GM12878 (cell line): ENCODE data around the gene MAPK8IP1. TPM values are rescaled to one million over a fixed set of nuclear protein-coding genes. Genes with fewer than 3 reads are reported as not detected.

Experiments used
- ATAC-seq: fragments of 200-7000 bp; cut with Tn5 transposase; 3 replicates; pipeline ENCODE4 v1.9.1; 2020; ENCODE audit warnings: mild to moderate bottlenecking, moderate library complexity
- BruUV-seq: library from RNA; stranded (reverse); fragments of 400-500 nt; replicated peaks from 2 replicates; lab custom pipeline; 2021; lab: Mats Ljungman, UMichigan
- CTCF ChIA-PET: fragments of 300-600 bp; sonication (Branson Sonifier 250); formaldehyde crosslinking; extraction: SDS; loops from one replicate; lab custom pipeline; 2021; ENCODE audit warnings: inconsistent platforms; lab: Yijun Ruan, JAX
- POLR2A ChIA-PET: fragments of 350-600 bp; formaldehyde crosslinking; extraction: SDS; loops from one replicate; lab custom pipeline; 2021; ENCODE audit warnings: inconsistent platforms; lab: Charles Lee
- RAD21 ChIA-PET: fragments of 300-600 bp; sonication (Branson Sonifier 250); formaldehyde crosslinking; loops from one replicate; lab custom pipeline; 2023; ENCODE audit warnings: antibody characterized with exemption; ENCODE audit not compliant: unreplicated experiment; lab: Charles Lee
- SMC1A ChIA-PET: fragments of 300-600 bp; sonication (Branson Sonifier 250); formaldehyde crosslinking; loops from one replicate; lab custom pipeline; 2023; ENCODE audit not compliant: unreplicated experiment, uncharacterized antibody; lab: Charles Lee
- DNase-seq: peaks from one replicate; pipeline ENCODE4 v3.0.0-alpha.2; 2011; ENCODE audit warnings: low read depth, low spot score
- FAIRE-seq: peaks from 3 replicates; lab custom pipeline; 2011; peaks lifted over from hg19 to GRCh38; lab: Jason Lieb, UNC
- H2AFZ ChIP-seq: 2 replicates; pipeline ENCODE4 v1.6.0; 2011; ENCODE audit warnings: low read depth, low read length, control low read depth; ENCODE audit not compliant: control insufficient read depth
- H3K27ac ChIP-seq: 2 replicates; pipeline ENCODE4 v1.5.1; 2011; ENCODE audit warnings: control low read depth; ENCODE audit not compliant: control insufficient read depth, insufficient read depth
- H3K27me3 ChIP-seq, 2 experiments: replicated peaks in 1 of 2; 2 replicates each; pipeline versions ENCODE4 v1.6.0 to v1.6.1; 2011; ENCODE audit warnings: low read length in 1 of 2; ENCODE audit not compliant: control insufficient read depth in 2 of 2, insufficient read depth in 2 of 2
- H3K36me3 ChIP-seq, 2 experiments: 2 replicates each; pipeline ENCODE4 v1.5.1; 2011; ENCODE audit warnings: low read length in 1 of 2; ENCODE audit not compliant: control insufficient read depth in 2 of 2, insufficient read depth in 2 of 2
- H3K4me1 ChIP-seq: 2 replicates; pipeline ENCODE4 v1.6.1; 2011; ENCODE audit warnings: mild to moderate bottlenecking, low read length, moderate library complexity, mixed read lengths; ENCODE audit not compliant: control insufficient read depth, insufficient read depth
- H3K4me2 ChIP-seq: 2 replicates; pipeline ENCODE4 v1.6.0; 2011; ENCODE audit warnings: control low read depth; ENCODE audit not compliant: control insufficient read depth, insufficient read depth
- H3K4me3 ChIP-seq: fragments of 200-600 bp; sonication (generic); 2 replicates; pipeline ENCODE4 v1.5.1; 2016
- H3K79me2 ChIP-seq: 2 replicates; pipeline ENCODE4 v1.6.0; 2011; ENCODE audit warnings: low read length; ENCODE audit not compliant: control insufficient read depth, insufficient read depth
- H3K9ac ChIP-seq: 2 replicates; pipeline ENCODE4 v1.8.0; 2011; ENCODE audit warnings: low read length, control low read depth, mixed read lengths; ENCODE audit not compliant: control insufficient read depth, insufficient read depth
- H3K9me3 ChIP-seq: replicated peaks from 3 replicates; pipeline ENCODE4 v1.5.1; 2011; ENCODE audit warnings: mild to moderate bottlenecking, low read length; ENCODE audit not compliant: control insufficient read depth, insufficient read depth
- H4K20me1 ChIP-seq: 2 replicates; pipeline ENCODE4 v1.6.0; 2011; ENCODE audit not compliant: control insufficient read depth, insufficient read depth
- BRCA1 ChIP-seq: IDR thresholded peaks from 2 replicates; pipeline ENCODE4 v1.6.1; 2011; ENCODE audit warnings: low read depth, low read length, improper control_type of control experiment
- CEBPB ChIP-seq, 2 experiments: fragments of 150-350 bp in 1 of 2; IDR thresholded peaks; 2 replicates each; pipeline ENCODE4 v1.6.1; 2012 to 2014; ENCODE audit warnings: low read depth in 2 of 2, low read length in 2 of 2, borderline replicate concordance in 1 of 2, inconsistent platforms in 1 of 2
- CHD1 ChIP-seq: IDR thresholded peaks from 2 replicates; pipeline ENCODE4 v1.6.1; 2012; ENCODE audit warnings: low read depth, low read length, improper control_type of control experiment
- EP300 ChIP-seq, 2 experiments: fragments of 150-350 bp in 1 of 2; IDR thresholded peaks; 2 replicates each; pipeline ENCODE4 v1.6.1; 2011 to 2012; ENCODE audit warnings: low read depth in 2 of 2, low read length in 2 of 2, borderline replicate concordance in 1 of 2, improper control_type of control experiment in 1 of 2, inconsistent platforms in 1 of 2; ENCODE audit not compliant: control insufficient read depth in 1 of 2
- FOS ChIP-seq: IDR thresholded peaks from 3 replicates; pipeline ENCODE4 v1.6.1; 2011; ENCODE audit warnings: borderline replicate concordance; ENCODE audit not compliant: insufficient read length; ENCODE audit errors: extremely low read depth
- FOXM1 ChIP-seq: IDR thresholded peaks from 2 replicates; pipeline ENCODE4 v1.6.1; 2012; ENCODE audit warnings: low read depth, mild to moderate bottlenecking, inconsistent platforms, low read length, moderate library complexity
- MAX ChIP-seq: IDR thresholded peaks from 2 replicates; pipeline ENCODE4 v1.6.1; 2012; ENCODE audit warnings: low read depth, low read length, improper control_type of control experiment
- PKNOX1 ChIP-seq: fragments of 450-650 bp; IDR thresholded peaks from 2 replicates; pipeline ENCODE4 v1.6.1; 2016; ENCODE audit warnings: mild to moderate bottlenecking
- POLR2A ChIP-seq: IDR thresholded peaks from 2 replicates; pipeline ENCODE4 v1.6.1; 2011; ENCODE audit warnings: low read depth, mild to moderate bottlenecking, low read length
- REST ChIP-seq: IDR thresholded peaks from 2 replicates; pipeline ENCODE4 v1.6.1; 2012; ENCODE audit warnings: mild to moderate bottlenecking, low read depth, low read length
- RFX5 ChIP-seq: IDR thresholded peaks from 2 replicates; pipeline ENCODE4 v1.6.1; 2011; ENCODE audit warnings: low read depth, low read length, improper control_type of control experiment
- SP1 ChIP-seq: IDR thresholded peaks from one replicate; pipeline ENCODE4 v1.6.1; 2011; ENCODE audit warnings: low read depth, low read length
- SRF ChIP-seq, 2 experiments: IDR thresholded peaks; 2 replicates each; pipeline ENCODE4 v1.6.1; 2011; ENCODE audit warnings: low read depth in 2 of 2, low read length in 2 of 2, mild to moderate bottlenecking in 1 of 2, moderate library complexity in 1 of 2
- TCF3 ChIP-seq: IDR thresholded peaks from 2 replicates; pipeline ENCODE4 v1.6.1; 2012; ENCODE audit warnings: low read depth, mild to moderate bottlenecking, low read length, borderline replicate concordance; ENCODE audit not compliant: insufficient read depth
- WGBS: methylation state at CpG from one replicate; pipeline ENCODE4 v1.1.6; 2016; ENCODE audit warnings: low lambda C conversion rate; ENCODE audit not compliant: insufficient replicate concordance, insufficient coverage; ENCODE audit errors: missing lambda C conversion rate; 5-methylcytosine and 5-hydroxymethylcytosine counted together
- in situ Hi-C: fragments of 300-500 bp; cut with MboI; formaldehyde crosslinking; loops from 9 replicates; pipeline ENCODE4 v1.14.3; 2018; ENCODE audit warnings: mixed read lengths
- intact Hi-C: fragments of 100-400 bp; cut with micrococcal nuclease; formaldehyde crosslinking; loops from one replicate; pipeline ENCODE4 v1.14.2; 2022; ENCODE audit not compliant: unreplicated experiment
- polyA plus RNA-seq, 11 experiments: library from polyadenylated mRNA; depleted of rRNA in 4 of 11; unstranded in 6 of 11; stranded (reverse) in 5 of 11; fragments of >200 nt; fragmentation: Nextera tagmentation in 4 of 11; fragmentation: Illumina TruSeq in 1 of 11; extraction: Ambion mirVana in 4 of 11; extraction: Trizol in 1 of 11; gene quantifications; 1 replicate in 1 of 11; 2 replicates in 10 of 11; pipeline versions ENCODE4 v1.2.1 to v1.2.3, GENCODE V29; 2011 to 2016; ENCODE audit warnings: inconsistent platforms in 2 of 11, missing spikeins in 2 of 11, low read depth in 1 of 11
- total RNA-seq, 4 experiments: library from RNA; depleted of rRNA in 3 of 4; stranded (reverse); fragments of >200 nt in 3 of 4; fragmentation: Illumina TruSeq in 1 of 4; extraction: Trizol in 1 of 4; gene quantifications; 2 replicates each; pipeline versions ENCODE4 v1.2.1 to v1.2.3, GENCODE V29; 2013 to 2021

MAPK8IP1 gene
- total and polyA plus RNA-seq, 10 of the 15 experiments (the other 5 are each of a cell fraction or from before 2014, with no cell fraction given) = 0.04 to 0.44 (median 0.11) TPM; not detected in 2

GRCh38 chr11:45927332-45927683 is 41.9 kb downstream of the MAPK8IP1 start (continued):
- no peak for TF ChIP-seq CHD1
- no peak for TF ChIP-seq TCF3
- no peak for TF ChIP-seq CEBPB (IDR thresholded peaks at IDR 0.05; ENCODE audit: borderline replicate concordance in 1 of 2, low read depth in 2 of 2, low read length in 2 of 2)
- TF ChIP-seq PKNOX1 = no peak

GRCh38 chr11:45927684-45928413 is 42.4 kb downstream of the MAPK8IP1 start:
- no peak overlapping the region for H3K4me2 ChIP-seq
- POLR2A ChIA-PET = interaction anchor here (1.0 to 1.5 kb wide), 2 partner anchors 10 kb away, joined by 3 to 6 read pairs; partner anchors contain the start of gene PEX16
- no peak overlapping the region for H3K9ac ChIP-seq
- H3K4me3 ChIP-seq = no peak overlapping the region
- H3K27ac ChIP-seq = no peak overlapping the region
- H4K20me1 ChIP-seq = peaks cover 6% of the 10 kb centered on the region
- 88% methylated on average over 25 of the region's 27 CpGs for WGBS
- no peak overlapping the region for H2AFZ ChIP-seq
- peaks cover 27% of the 10 kb centered on the region for H3K4me1 ChIP-seq
- intact Hi-C loops = no loop called here
- SMC1A ChIA-PET = no interaction called here
- CTCF ChIA-PET = interaction anchor here (1.5 kb wide), 1 partner anchor 37 kb away, joined by 7 read pairs; no protein-coding TSS in a partner anchor
- in situ Hi-C loops = no loop called here
- peaks cover 3 to 4% of the 10 kb centered on the region in 2 experiments; a peak in 1 of 4 replicates for H3K36me3 ChIP-seq
- DNase-seq (no peak), ATAC-seq (no peak), FAIRE-seq (no peak)
- H3K27me3 ChIP-seq = peaks cover 4 to 14% of the 10 kb centered on the region in 2 experiments; a peak in 3 of 4 replicates
- RAD21 ChIA-PET = no interaction called here
- H3K9me3 ChIP-seq = no peaks in the 10 kb centered on the region; the same call in 2 of the 3 replicates
- H3K79me2 ChIP-seq = no peaks in the 10 kb centered on the region
- no TSS peak for BruUV-seq
- no peak for TF ChIP-seq FOXM1
- no peak for TF ChIP-seq POLR2A
- no peak for TF ChIP-seq SP1
- no peak for TF ChIP-seq RFX5
- TF ChIP-seq EP300 (IDR thresholded peaks at IDR 0.05; ENCODE audit: borderline replicate concordance in 1 of 2, control insufficient read depth in 1 of 2, low read depth in 2 of 2, low read length in 2 of 2) = no peak
- no peak for TF ChIP-seq FOS
- no peak for TF ChIP-seq MAX
- no peak for TF ChIP-seq REST
- TF ChIP-seq BRCA1 = no peak
- TF ChIP-seq SRF (IDR thresholded peaks at IDR 0.05; ENCODE audit: low read depth in 2 of 2, low read length in 2 of 2) = no peak
